HG02870 (cell line): ENCODE results near the gene MOGAT1.

Experiments
- ATAC-seq: cut with Tn5 transposase; IDR thresholded peaks from one replicate; pipeline ENCODE4 v1.9.1; 2021; ENCODE audit warnings: mild to moderate bottlenecking, moderate library complexity; ENCODE audit not compliant: unreplicated experiment

The MOGAT1 gene, protein sequence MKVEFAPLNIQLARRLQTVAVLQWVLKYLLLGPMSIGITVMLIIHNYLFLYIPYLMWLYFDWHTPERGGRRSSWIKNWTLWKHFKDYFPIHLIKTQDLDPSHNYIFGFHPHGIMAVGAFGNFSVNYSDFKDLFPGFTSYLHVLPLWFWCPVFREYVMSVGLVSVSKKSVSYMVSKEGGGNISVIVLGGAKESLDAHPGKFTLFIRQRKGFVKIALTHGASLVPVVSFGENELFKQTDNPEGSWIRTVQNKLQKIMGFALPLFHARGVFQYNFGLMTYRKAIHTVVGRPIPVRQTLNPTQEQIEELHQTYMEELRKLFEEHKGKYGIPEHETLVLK

DNA sequence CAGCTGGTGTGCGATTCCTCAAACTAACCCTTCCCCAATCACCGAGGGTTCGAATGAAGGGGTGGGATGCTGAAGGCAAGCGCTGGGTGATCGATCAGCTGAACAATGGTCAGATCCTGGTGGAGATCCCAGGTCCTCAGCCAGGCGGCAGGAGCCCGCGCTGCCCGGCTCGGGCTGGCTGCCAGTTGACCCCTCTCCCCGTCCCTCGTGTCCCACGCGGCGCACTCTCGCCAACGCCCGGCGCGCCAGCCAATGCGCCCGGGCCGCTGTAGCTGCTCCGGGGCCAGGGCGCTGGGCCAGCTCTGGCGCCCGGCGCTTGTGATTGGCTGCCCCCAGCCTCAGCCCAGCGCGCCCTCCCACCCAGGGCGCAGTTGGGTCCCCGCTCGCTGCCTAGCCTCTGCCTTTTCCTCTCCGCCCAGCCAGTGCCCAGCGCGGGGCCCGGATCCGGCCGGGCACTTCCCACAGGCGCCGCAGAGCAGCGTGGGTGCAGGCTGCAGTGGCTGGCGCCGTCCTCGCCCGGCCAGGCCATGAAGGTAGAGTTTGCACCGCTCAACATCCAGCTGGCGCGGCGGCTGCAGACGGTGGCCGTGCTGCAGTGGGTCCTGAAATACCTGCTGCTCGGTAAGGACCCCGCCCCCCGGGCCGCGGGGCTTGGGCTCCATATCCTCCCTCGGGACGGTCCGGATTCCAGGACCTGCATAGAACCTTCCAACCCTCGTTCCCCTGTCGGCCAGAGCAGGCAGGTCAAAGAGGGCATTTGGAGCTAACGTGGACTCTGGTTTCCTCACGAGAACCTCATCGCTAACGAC, at the start of gene MOGAT1:
MOGAT1 (plus strand) TSS at position 400 of the 809 bp plus-strand sequence; CDS start at position 528, 128 bp downstream.
- ATAC-seq, result no peak

DNA sequence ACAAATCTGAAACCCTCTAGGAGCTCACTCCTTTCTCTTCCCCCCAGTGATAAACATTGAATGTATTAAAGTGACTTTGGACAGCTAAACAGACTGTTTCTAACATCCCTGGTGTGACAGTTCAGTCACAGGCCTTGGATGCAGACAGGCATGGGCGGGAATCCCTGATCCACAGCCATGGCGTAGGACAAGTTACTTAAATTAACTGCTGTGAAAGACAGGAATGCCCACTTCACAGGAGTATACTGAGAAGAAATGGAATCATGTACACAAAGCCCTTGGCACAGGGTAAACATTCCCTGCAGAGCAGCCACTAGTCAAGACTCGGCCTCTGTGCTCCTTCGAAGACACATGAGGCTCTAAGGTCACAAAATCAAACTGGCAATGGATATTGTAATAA, 49.6 kb upstream of the MOGAT1 start:
- no peak for ATAC-seq

DNA sequence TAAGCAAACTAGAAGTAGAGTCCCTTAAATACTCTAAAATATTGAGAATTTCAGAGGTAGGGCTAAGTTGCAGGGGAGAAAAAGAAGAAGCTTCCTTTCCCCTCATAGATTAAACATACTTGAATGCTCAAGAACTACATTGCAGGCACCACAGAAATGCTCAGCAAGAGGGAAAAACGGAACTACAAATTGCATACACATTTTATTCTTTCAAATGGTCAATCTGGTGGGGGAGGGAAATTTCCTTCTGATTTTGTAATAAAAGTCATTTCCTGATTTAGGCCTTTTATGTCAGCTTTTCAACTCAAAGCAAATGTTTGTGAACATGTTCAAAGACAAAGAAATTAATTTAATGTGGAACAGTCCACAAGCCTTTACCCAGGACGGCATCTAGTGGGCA, 48.5 kb upstream of the MOGAT1 start:
- no peak for ATAC-seq

DNA sequence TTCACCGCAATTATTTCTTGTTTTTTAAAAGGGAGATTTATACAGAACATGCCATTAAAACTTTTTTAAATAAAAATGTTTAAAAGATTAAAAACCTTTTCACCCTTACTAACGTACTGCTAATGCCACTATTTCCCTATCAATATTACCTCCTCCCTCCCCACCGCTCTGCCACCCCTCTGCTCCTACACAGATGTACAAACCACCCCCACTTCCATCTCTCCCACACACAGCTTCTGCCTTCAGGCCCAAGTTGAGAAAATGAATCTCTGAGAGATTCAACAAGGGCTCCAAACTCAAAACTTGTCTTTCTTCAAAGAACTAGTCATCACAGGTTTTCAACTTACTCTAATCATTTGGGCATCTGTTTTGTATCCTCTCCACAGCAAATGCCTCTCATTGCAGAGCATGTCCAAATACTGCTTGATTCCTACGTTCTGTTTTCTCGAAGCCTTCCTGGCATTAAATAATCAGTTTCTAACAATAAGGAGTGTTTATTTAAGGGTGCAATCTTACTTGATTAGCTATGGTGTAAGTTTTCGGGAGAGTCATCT, 47.6 kb upstream of the MOGAT1 start:
- ATAC-seq, result no peak

DNA sequence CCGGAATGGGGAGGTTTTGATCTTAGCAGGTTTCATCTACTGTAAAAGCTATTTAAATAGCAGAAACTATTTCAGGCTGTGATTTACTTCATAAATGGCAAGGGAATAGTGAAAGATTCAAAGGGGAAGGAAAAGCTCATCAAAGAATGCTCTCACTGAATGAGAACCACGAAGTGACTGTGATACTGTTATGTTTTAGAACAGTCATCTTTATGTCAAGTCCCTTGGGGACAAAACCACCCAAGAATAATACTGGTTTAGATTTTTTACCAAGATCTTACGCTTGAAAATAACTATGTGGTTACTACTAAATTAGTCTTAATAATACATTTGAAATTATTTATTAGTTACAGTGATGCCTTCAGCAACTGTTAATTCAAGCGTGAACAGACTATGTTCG, 43.7 kb upstream of the MOGAT1 start:
- no peak for ATAC-seq

DNA sequence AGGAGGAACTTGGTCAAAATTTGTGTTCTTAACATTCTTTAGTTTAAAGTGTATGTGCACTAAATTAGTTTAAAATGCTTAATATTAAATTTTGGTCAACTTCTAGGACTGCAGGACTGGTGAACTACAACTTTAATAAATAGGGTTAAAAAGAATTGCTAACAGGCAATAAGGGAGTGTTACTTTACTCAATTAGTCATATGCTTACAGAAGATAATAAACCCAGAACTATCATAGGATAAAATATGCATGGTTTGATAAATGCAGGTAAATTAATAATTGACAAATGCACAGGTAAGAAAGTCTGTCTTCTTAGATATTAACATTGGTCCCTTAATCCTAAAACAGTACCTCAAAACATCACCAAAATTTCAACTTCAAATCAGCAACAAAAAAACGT, 36.2 kb upstream of the MOGAT1 start:
- ATAC-seq, result no peak

DNA sequence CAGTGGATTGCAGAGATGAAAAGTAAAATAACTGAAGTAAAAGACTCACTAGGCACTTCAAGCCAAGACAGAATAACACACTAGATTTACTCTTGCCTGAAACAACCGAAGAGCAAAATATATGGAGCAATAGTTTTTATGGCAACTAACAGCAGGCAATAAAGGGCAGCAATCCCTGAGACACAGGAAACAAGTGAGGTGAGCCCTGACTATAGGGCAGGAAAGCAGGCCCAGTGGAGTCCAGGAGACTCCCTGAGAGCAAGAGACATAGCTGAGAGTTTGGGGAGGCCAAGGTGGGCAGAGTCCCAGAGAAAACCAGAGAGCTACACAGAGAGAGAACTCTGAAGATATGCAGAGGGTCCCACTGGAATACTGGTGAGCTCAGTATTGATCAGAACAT, 34.4 kb upstream of the MOGAT1 start:
- no peak for ATAC-seq

DNA sequence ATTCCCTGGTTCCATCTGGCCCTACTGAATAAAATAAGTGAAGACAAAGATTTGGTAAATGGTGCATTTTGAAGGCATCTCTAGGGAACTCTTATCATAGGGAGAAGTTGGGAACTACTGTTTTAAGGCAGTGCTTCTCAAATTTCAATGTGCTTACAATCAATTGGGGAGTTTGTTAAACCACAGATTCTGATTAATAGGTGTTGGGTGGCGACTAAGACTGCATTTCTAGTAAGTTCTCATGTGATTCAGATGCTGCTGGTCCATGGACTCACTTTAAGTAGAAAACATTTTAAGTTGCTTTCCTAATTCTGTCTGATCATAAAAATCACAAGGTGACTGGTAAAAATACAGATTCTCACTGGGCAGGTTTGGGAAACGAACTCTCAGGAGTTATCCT, 30.1 kb upstream of the MOGAT1 start:
- ATAC-seq, result no peak

DNA sequence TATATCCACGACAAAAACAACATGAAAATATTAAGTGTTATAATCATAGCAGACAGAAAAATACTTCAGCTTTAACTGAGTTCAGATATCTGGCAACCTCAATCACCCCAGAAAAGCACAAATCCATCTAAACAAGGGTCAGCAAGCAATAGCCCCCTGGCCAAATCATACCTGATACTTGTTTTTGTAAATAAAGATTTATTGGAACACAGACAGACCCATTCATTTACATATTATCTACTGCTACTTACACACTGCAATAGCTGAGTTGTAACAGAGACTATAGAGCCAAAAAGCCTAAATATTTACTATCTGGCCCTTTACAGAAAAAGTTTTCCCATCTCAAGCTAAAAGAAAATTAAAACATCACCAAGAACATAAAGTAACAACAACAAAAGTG, 28.3 kb upstream of the MOGAT1 start:
- no peak for ATAC-seq

DNA sequence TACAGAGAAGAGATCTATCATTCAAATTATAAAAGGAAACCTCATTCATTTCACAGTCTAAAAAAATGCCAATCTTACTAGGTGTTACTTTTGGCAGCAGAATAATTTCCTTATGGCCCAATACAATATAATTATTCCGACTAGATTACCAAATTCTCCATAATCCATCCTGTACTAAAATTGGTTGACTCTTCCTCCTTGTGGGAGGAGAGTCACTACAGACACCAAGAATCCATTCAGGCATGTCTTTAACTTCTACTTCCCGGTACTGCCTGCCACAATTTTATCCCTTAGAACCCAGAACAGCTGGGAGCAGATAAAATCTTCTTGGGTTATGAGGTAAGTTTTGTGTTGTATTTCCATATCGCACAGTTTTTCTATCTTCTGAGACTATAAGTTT, 25.4 kb upstream of the MOGAT1 start:
- no peak for ATAC-seq

DNA sequence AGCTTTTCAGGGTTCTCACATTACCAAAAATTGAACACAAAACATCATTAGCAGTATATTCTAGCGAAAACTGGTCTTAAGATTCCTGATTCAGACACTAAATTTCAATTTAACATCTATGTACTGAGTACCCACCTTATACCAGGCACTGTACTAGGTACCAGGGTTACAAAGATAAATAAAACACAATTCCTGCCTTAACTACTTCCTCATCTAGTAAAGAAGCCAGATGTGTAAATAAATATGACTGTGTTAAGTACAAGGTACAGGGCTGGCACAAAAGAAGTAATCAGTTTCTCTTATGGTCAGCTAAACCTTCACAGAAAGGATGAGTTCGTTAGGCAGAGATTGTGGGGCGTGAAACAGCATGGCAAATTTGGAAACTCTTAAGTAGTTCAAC, 21.7 kb upstream of the MOGAT1 start:
- no peak for ATAC-seq

DNA sequence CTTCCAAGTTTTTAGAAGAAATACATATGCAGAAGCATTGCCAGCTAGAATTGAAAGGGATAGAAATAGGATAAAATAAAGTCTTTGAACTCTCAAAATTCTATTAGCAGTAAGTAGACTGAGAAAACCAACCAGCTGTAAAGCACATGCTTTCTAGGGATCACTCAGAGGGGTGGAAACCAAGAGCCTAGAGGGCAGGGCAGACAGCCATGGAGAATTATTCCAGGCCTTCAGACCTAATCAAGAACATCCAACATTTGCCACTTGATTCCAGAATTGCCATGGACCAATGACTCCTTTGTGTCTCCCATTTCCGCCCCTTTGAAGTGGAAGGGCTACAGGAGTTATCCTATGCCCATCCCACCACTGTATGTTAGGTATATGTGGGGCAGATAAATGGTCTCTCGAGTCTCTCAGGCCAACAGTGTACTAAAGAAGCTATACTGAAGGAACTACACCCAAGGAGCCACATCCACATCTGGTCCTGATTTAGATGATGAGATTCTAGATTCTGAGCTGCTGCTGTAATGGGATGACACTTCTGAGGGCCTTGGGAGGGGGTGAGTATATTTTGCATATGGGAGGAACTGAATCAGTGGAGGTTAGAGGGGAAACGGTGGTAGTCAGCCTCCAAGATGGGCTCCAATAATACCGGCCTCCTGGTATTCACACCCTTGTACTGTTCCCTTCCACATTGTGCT, 19.6 kb upstream of the MOGAT1 start:
- ATAC-seq, result no peak

DNA sequence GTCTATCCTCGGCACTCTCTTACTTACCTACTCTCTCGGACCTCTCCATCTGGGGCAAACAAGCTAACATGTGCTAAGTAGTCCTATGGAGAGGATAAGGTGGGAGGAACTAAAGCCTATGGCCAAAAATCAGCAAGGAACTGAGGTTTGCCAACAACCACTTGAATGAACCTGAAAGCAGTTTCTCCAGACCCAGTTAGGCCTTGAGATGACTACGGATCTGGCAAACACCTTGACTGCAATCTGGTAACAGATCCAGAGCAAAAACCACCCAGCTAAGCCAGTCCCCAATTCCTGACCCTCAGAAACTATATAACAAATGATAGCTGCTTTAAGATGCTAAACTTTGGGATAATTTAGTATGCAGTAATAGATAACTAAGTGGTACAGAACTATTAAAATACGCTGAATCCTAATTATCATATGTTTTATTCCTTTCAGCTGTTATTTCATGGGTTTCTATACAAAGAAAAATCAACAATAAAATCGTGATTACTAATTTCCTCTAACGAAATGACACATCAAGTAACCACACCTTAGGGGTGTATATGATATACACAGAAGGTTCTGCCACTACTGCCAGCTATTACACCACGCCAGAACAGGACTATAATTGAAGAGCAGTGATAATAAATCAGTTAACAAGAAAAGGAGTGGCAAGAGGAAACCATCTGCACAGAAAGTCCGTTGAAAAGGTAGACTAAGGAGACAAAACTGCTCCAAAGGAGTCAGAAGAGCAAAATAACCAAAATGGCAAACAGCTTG, 18.8 kb upstream of the MOGAT1 start:
- no peak for ATAC-seq

DNA sequence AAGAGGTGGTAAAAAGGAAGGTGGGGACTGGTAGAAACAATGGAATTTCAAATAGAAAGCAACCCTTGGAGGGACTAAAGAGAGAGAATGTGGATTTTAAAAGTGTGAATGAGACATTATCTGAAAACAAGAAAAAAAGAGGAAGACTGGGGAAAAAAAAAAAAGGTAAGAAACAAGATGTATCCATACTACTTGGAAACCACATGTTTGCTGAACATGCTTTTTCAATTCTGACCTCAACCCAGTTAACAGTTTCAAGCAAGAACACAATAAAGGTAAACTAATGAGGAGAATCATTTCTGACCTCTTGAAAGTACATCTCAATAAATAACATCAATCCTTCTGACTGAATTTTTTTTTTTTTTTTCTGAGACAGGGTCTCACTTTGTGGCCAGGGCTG, 18.2 kb upstream of the MOGAT1 start:
- no peak for ATAC-seq

DNA sequence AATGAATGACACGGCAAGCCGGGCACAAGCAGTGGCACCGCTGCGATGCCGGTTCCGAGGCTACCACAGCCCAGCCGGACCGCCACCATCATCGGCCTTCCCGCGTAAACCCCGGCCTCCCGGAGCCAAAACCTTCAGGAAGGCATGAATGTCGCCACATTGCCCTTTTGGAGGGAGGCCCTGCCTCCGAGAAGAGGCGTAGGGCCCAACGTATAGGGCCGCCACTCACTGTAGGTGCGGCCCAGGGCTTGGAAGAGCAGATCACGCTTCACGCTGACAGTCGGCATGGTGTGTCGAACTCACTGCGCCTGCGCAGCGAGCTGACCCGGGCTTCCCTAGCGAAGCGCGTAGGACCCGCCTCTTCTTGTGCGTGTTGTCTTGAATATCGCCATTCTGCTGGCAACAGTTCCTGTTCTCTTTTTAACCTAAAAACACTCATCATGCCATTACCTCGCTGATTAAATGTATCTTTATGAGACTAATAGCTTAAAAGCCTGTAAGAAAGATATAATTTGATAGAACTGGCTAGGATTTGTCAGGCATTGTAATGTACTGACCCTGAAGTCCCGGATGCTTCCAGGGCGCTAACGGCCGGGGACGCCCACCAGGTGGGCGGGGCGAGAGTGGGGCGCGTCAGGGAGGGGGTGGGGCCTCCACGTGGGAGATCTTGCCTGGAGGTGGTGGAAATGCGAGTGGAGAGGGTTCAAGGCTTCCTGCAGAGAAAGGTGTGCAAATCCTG, 15.5 kb upstream of the MOGAT1 start, which contains the start of gene FARSB:
FARSB (minus strand) TSS at position 306 of the 739 bp plus-strand sequence; CDS start at position 287, 19 bp downstream.
- ATAC-seq, result peak; percentile 81

DNA sequence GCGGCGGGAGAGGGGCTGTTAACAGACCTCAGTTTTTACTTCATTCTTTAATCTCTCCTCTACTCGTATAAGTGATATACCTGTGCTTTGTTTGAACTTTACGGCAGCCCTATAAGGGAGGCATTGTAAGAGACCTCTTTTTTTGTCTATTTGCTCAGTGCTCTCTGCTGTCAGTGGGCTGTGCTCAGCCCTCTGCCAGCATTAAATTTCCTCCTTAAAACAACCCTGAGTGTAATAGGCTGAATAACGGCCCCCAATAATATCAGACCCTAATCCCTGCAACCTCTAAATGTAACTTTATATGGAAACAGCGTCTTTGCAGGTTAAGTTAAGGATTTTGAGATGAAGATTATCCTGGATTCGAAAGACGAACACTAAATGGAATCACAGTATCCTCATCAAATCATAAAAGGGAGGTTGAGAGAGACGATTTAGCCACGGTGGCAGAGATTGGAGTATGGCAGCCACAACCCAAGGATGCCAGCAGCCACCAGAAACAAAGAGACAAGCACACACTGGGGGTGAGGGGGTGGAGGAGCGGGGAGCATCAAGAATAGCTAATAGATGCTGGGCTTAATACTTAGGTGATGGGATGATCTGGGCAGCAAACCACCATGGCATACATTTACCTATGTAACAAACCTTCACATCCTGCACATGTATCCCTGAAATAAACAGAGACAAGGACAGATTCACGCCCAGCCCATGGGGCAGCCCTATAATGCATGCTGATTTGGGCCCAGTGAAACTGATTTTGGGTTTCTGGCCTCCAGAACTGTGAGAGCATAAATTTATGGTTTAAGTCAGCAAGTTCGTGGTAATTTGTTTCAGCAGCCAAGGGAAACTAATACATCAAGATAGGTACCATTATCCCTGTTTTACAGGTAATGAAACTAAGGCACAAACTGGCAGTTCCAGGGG, 14.7 kb upstream of the MOGAT1 start:
- peak; percentile 20 for ATAC-seq

DNA sequence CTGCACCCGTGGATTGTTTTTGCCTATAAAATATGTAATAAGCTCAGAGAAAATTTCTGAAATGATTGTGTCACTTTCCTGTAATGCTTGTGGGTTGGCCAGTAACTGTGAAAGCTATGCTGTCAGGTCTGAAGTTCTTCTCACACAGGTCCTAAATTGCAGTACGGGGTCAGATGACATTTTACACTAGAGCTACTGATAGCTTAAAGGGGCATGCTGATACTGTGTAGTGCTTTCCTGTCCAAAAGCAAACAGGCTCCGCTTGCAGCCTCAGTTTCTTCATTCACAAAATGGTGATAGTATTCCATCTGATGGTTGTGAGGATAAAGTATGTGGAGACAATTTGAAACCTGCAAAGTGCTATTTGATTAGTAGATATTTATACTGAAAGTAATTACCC, 8.0 kb upstream of the MOGAT1 start:
- ATAC-seq, result no peak

DNA sequence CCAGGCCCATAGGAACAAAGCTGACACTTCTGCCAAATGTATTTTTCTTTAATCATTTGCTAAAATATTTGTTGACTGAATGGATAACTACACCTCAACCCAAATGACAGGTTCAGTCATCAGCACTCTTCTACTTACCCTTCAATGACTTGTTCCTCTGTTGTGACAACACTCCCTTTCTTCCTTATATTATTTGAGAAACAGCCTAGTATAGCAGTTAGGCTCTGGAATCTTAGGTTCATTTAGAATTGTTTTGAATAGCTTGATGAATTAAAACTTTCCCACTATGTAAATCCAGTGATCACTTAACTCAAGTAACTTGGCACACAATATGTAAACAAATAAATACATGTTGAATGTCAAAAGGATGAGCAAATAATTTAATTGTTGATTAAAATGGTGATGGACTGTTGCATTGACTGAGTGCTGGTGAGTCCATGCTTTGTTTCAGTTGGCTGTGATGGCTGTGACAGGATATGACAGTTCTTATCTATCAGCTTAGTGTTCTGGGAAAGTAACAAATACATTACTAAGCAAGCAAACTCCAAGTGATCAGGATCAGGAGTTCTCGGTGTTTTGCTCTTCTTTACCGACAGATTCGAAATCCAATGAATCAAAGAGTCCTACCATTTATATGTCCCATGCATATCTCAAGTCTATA, 2.8 kb upstream of the MOGAT1 start:
- ATAC-seq, result no peak
